T follicular helper cell (primary cell): ENCODE measurements around the gene POFUT2.

Experiments used
- DNase-seq: peaks from one replicate; pipeline ENCODE4 v3.0.0-alpha.2; 2020; ENCODE audit warnings: low read depth

POFUT2 gene

GRCh38 chr21:45223236-45224185, 64.2 kb downstream of the POFUT2 start:
- DNase-seq, result no peak

GRCh38 chr21:45222001-45222400, 65.7 kb downstream of the POFUT2 start:
- no peak for DNase-seq

- no peak for DNase-seq
Observed at GRCh38 chr21:45220714-45221490, 66.8 kb downstream of the POFUT2 start.

- no peak for DNase-seq
Observed at GRCh38 chr21:45220071-45220481, 67.6 kb downstream of the POFUT2 start.

- DNase-seq, result no peak
Observed at GRCh38 chr21:45219517-45219916, 68.2 kb downstream of the POFUT2 start.

- DNase-seq, result no peak
Observed at GRCh38 chr21:45217010-45217409, 70.7 kb downstream of the POFUT2 start.

GRCh38 chr21:45215213-45215612, 72.5 kb downstream of the POFUT2 start:
- no peak for DNase-seq
